SKM-1 treated with dmso at 0.1 percent for 144 hours (cell line): Measurements from ENCODE around the gene ATP6V1F.

ENCODE experiments used
- DNase-seq: peaks from one replicate; lab custom pipeline; 2025; ENCODE audit not compliant: unreplicated experiment; lab: John Stamatoyannopoulos, UW

Gene ATP6V1F

DNA sequence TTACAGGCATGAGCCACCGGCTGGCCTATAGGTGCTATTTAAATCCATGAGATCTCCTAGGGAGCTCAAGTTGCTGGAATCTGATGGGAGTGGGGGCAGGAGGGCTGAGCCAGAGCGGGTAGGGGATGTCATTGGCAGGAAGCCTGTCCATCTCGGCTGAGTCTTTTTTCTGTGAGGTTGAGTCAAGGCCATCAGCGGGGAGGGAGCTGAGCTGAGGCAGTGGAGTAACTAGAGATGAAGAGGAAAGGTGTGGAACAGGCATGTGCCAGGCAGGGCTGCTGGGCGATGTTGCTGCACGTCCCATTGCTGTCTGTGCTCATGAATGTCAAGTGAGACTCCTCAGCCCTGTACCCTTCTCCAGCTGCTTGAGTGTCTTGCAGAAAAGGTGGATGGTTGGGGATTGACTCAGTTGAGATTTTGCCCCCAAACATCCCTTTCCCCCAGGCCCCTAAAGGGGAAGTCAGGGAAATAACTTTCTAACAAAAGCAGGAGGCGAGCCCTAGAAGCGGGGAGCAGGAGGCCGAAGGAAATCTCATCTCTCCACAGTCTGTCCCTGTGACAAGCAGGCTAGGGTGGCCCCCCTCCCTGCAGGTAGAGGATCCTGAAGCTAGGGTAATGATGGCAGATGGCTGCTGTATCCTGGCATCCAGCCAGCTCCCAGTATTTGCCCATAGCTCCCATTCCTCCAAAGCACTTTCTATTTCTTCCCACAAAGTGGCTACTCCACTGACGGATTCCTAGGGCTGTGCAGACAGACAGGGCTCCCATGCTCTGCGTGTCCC is 5.4 kb downstream of the ATP6V1F start:
- DNase-seq: no peak

DNA sequence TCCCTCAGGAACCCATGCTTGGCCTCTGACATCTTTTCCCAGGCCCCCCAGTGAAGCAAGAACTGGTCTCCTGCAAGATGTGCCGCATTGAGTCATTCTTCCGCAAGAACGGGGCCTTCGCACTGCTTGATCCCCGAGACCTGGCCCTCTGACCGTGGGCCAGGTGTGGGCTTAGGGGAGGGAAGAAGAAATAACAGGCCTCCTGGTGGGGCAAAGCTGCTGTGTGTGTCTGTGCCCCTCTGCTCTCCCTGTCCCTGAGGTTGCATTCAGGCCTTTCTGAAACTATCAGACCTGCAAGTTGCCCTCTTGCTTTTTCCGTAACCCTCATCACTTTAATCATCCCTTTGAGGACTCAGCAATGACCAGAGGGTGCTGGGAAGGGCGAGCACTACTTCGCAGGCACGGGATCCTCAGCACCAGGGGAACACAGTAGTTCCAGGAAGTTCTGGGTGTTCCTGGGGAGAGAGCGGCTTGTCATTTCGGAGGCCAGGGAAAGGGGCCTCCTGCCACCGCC is 6.0 kb downstream of the ATP6V1F start:
- no peak for DNase-seq

DNA sequence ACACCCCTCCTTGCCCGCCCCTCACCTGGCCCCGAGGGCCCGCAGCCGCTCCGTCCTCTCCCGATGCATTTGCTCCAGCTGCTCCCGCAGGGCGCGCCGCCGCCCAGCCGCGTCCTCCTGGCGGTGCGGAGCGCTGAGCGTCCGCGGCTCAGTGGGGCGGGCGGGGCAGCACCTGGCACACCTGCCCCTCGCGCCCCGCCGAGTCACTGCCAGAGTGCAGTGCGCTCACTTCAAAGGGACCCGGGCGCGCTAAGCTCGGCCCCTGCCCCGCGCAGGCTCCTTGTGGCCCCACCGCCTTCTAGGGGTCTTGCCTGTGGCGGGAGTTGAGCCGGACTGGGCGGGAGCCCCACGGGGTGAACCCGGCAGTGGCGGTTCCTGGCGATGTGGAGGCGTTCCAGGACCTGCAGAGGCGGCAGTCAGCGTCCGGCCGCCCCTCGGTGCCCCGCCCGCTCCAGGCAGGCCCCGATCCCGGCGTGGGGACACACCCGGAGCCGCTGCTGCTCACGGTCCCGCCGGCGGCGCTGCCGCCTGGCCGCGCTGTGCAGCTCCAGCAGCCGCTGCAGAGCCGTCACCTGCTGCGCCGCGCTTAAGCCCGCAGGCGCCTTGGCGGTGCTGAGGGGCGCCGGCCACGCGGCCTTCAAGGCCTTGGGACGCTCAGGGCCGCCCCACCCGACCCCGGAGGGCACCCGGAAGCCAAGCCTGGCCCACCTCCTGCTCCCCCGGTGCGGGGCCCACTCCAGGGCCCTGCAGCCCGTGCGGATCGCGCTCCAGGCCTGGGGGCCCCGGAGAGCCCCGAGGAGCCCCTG is 6.7 kb downstream of the ATP6V1F start:
- DNase-seq: no peak

DNA sequence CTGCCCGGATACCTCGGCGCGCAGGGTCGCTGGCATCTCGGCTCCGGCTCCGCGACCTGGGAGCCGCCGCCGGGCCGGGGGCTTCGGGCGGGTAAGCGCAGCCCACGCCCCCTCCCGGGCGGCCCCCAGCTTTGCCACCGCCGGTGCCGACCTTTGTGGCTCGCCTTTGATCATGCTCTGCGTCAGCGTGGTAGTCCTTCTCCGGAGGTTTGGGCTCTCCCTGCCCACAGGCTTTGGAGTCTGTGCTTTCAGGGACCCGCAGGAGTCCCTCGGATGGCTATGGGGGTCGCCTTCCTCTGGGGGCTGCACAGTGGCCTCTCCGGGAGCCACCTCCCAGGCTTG is 7.3 kb downstream of the ATP6V1F start:
- DNase-seq: no peak

DNA sequence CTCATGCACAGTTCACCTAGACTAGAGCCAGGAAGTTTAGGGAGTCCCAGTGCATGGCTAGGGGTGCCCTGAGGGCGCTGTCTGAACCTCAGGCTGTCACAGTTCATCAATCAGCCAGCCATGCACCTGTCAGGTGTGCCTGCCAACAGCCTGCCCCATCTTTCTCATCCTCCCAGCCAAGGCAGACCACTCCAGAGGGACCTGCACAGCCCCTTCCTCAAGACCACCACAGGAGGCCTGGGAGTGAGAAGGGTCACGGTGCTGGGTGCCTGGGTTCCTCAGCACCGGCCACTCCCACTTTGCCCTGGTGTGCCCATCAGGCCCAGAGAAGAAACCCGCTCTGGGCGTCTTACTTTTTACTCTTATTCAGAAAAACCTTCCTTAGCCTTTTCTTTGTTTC is 8.4 kb downstream of the ATP6V1F start:
- no peak for DNase-seq

GRCh38 chr7:128872394-128872824 is 9.8 kb downstream of the ATP6V1F start:
- no peak for DNase-seq

- DNase-seq: no peak
Measured at GRCh38 chr7:128873234-128873633, 10.6 kb downstream of the ATP6V1F start.

GRCh38 chr7:128874140-128875031 is 11.7 kb downstream of the ATP6V1F start:
- DNase-seq: no peak

DNA sequence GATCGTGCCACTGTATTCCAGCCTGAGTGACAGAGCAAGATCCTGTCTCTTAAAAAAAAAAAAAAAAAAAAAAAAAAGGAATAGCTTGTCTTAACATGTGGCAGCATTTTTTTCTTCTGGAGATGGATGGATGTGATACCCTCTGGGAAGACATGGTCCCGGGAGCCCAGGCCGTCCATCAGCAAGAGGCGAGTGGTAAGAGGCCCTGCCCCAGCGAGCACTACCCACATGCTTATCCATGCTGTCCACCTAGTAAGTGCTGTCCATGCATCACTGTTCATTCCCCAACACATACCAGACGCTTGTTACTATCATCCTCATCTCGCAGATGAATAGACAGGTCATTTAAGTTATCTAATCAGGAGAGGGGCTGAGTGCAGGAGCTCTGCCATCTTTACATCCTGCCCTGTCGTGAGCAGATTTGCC is 12.9 kb downstream of the ATP6V1F start:
- no peak for DNase-seq

DNA sequence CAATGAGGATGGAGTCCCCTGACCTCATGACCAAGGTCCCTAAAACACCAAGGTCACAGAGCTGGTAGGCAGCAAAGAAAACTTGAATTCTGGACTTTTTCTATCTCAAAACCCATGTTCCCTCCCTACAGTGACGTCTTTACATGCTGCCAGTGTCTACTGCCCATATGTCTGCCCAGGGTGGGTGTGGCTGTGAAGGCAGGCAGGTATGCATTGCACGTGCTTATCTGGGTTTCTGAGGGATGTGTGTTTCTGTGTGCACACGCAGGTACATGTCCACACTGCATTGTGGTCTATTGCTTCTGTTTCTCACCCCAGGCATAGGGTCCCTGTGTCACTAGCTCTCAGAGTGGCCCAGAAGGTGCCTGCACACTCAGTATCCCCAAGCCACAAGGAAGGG is 13.5 kb downstream of the ATP6V1F start:
- DNase-seq: no peak

DNA sequence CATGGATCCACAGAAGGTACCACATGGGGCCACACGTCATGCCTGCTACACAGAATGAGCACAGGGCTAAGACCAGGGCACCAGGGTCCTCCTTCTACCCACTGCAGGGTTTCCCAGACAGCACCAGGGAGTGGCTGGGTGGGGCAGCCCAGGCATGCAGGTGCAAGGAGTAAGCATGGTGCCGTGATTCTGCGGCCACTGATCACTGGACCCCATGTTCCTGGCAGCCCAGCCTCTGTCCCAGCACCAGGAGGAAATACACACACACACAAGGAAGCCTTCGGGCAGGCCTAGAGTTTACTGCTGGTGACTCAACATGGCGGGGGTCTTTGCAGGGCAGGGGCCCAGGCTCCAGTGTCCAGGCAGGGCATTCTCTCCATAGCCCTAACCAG is 13.9 kb downstream of the ATP6V1F start:
- DNase-seq: no peak

GRCh38 chr7:128876978-128877755 is 14.5 kb downstream of the ATP6V1F start:
- no peak for DNase-seq

GRCh38 chr7:128877756-128878120 is 15.1 kb downstream of the ATP6V1F start:
- no peak for DNase-seq

DNA sequence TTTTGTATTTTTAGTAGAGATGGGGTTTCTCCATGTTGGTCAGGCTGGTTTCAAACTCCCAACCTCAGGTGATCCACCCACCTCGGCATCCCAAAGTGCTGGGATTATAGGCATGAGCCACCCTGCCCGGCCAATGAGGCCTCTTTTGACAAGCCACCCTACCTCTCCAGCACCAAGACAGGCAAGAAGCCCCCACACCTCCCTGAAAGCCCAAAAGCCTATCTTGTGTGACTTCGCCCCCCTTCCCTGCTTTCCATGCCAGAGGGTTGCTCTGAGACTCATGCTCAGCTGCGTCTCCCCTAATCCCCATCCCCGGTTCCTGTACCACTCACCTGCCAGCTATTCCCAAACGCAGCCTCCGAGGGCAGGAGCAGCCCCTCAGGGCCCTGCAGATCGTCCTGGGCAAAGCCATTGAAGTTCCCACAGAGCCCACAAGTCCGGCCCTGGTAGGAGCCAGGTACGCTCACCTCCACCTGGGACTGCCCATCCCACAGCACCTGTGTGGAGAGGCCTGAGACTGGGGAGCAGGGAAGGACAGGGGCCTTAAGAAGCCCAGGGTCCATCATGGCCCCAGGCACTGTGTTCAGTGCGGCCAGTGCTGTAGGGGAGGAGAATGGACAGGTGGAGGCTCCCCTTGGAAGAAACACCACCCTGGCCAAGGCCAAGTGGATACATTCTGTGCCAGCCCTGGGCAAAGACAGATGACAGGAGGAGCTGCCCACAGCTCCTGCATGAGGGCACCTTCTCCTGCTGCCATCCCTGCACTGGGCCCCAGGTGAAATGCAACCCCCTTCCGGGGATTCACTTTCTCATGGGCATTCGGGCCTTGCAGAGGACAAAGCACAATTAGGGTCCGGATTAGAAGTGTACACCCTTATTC is 15.8 kb downstream of the ATP6V1F start:
- no peak for DNase-seq

- DNase-seq: no peak
Measured at GRCh38 chr7:128879461-128879938, 16.8 kb downstream of the ATP6V1F start.

DNA sequence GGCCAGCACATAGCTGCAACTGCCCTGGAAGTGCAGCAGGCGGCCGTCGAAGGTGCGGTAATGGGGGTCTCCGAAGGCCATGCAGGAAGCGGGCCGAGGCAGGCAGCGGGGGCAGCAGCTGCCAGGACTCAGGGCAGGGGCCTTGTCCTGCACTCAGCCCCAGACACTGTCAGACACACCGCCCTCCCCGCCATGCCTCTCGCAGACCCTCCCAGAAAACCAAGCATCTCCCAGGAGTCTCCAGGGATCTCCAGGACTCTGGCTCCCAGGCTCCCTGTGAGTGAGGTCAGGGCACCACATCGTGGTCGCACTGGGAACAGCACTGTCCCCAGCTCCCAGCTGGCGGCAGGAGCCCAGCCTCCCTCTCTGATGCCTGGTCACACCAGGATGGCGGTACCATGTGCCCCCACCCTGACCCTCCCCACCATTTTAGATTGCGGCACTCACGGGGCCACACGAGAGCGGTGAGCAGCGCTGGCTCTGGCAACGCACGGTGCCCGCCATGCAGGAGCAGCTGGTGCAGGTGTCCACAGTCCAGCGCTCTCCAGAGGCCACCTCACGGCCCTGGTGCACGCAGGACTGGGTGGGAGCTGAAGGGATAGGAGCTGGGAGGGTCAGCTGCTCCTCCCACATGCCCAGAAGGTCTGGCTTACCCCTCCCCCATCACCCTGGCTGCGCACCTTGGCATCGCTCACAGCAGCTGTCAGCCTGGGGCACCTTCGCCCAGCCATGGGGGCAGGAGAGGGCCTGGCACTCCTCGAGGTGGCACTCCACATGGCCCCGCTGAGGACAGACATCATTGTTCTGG is 17.5 kb downstream of the ATP6V1F start:
- DNase-seq: no peak

DNA sequence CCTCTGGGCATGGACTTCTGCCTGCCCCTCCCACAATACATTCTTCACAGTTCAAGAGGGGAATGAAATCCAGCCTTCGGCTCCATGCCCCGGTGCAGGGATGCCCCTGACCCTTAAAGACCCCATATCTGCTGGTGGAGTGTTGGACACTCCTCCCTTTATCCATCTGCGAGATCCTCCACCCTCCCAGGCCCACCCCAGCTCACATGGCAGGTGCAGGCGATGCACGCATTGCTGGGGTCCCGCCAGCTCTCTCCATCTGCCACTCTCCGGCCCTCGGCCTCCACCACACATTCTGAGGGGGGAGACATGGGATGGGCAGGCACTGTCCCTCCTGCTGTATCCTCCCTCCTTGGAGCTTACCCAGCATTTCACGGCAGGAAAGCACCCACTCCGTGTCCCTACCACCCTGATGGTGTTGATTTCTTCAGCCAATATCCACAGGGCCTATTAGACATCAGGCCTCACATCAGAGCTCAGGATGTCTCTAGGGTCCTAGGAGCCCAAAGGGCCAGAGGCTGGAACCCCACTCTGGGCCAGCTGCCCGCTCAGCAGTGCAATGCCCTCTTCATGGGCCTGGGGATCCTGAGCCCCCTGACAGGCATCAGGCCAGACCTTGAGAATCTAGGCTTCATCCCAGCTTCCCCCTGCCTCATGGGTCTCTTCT is 18.3 kb downstream of the ATP6V1F start:
- DNase-seq: no peak
